Endothelial cell (in vitro differentiated cells): Measurements from ENCODE around the gene VSIR. TPM values are rescaled to one million over a fixed set of nuclear protein-coding genes. Genes with fewer than 3 reads are reported as not detected.

ENCODE experiments used
- DNase-seq: peaks from one replicate; pipeline ENCODE4 v3.0.0; 2021; ENCODE audit warnings: low spot score
- H3K27ac Mint-ChIP-seq: one replicate; pipeline ENCODE4 v1.8.0; 2021; ENCODE audit warnings: mixed read lengths, inconsistent platforms; ENCODE audit not compliant: unreplicated experiment
- H3K27me3 Mint-ChIP-seq: one replicate; pipeline ENCODE4 v1.8.0; 2021; ENCODE audit warnings: mild to moderate bottlenecking, moderate library complexity, mixed read lengths, inconsistent platforms; ENCODE audit not compliant: unreplicated experiment
- H3K36me3 Mint-ChIP-seq: one replicate; pipeline ENCODE4 v1.8.0; 2021; ENCODE audit warnings: mild to moderate bottlenecking, low read depth, mixed read lengths, inconsistent platforms; ENCODE audit not compliant: unreplicated experiment
- H3K4me1 Mint-ChIP-seq: one replicate; pipeline ENCODE4 v1.8.0; 2021; ENCODE audit warnings: mild to moderate bottlenecking, mixed read lengths, inconsistent platforms; ENCODE audit not compliant: unreplicated experiment
- H3K4me3 Mint-ChIP-seq: one replicate; pipeline ENCODE4 v1.8.0; 2021; ENCODE audit warnings: mild to moderate bottlenecking, mixed read lengths, inconsistent platforms; ENCODE audit not compliant: unreplicated experiment
- H3K9me3 Mint-ChIP-seq: one replicate; pipeline ENCODE4 v1.8.0; 2021; ENCODE audit warnings: mixed read lengths, inconsistent platforms; ENCODE audit not compliant: unreplicated experiment
- CTCF ChIP-seq: fragments of 200-600 bp; sonication (generic); IDR thresholded peaks from one replicate; pipeline ENCODE4 v1.5.0; 2021; ENCODE audit warnings: antibody characterized with exemption; ENCODE audit not compliant: unreplicated experiment
- microRNA-seq: library from miRNA; unstranded; fragments of <30 nt; microRNA quantifications from one replicate; pipeline ENCODE4, GENCODE V29; 2020; ENCODE audit not compliant: unreplicated experiment
- total RNA-seq: library from RNA; stranded (reverse); fragmentation: NEBNext Ultra II Directional; extraction: Animal tissue kit (Norgen Biotek cat#: 25700); gene quantifications from one replicate; pipeline ENCODE4 v1.2.1, GENCODE V29; 2021; ENCODE audit not compliant: unreplicated experiment

Gene VSIR
- total RNA-seq, 1 donor from 2014 or later = 86.1 TPM

DNA sequence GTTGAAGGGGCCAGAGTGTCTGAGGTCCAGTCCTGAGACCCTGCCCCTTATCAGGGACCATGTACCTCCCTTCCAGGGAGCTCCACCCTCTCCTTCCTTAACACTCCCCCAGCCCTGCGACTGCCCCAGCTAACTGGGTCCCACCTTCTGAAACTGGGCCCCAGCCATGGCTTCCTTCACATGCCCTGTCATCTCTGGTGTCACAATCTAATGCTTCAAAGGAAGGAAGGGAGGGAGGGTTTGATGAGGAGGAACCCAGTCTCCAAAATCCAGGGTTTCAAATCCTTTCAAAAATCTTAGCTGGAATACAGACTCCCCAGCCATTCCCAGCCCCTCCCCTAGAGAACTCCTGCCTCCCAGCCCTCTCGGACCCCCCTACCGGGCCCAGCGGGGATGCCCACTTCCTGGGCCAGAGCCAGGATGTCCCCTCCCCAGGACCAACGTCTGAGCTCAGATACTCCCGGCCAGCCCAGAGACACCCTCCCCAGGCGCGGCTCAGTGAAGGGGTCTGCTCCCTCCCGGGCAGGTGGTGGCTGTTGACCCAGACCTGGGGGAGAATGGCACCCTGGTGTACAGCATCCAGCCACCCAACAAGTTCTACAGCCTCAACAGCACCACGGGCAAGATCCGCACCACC is 71.7 kb downstream of the VSIR start:
- Mint-ChIP-seq H3K36me3 (no peaks in the 10 kb centered on the region), H3K27me3 (peaks cover 2% of the 10 kb centered on the region), H3K9me3 (no peaks in the 10 kb centered on the region), H3K4me3 (no peak overlapping the region), H3K27ac (no peak overlapping the region), H3K4me1 (peaks cover 5% of the 10 kb centered on the region)
- DNase-seq = no peak
- TF ChIP-seq CTCF = no peak

DNA sequence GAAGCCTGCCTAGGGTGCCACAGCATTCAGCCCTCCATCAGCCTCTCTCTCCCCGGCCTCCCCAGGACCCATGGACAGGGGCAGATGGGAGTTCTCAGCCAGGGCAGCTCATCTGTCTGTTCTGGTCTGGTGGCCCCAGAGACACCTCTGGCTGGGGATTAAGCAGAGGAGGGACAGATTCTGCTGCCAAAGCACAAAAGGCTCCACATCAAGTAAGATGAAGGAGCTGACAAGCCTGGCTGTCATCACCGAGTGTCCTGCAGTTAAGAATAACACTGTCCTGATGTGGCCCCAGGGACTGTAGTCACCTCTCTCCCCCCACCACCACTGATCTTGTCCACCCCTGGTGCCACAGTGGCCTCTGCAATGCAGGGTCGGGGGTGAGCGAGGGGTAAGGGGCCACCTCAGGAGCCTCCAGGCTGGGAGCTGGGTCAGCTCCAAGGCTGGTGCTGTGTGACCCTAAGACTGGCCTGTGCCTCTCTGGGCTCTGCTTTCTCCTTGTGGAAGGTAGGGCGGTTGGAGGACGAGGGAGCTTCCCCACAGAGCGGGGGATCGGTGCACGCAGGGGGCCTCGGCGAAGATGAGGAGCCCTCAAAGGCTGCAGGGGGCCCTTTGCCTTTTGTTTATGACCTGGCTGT is 72.5 kb downstream of the VSIR start:
- H3K27me3 Mint-ChIP-seq = peaks cover 4% of the 10 kb centered on the region
- H3K9me3 Mint-ChIP-seq = no peaks in the 10 kb centered on the region
- no peak overlapping the region for H3K27ac Mint-ChIP-seq
- no peaks in the 10 kb centered on the region for H3K36me3 Mint-ChIP-seq
- peaks cover 5% of the 10 kb centered on the region for H3K4me1 Mint-ChIP-seq
- no peak overlapping the region for H3K4me3 Mint-ChIP-seq
- no peak for DNase-seq
- no peak for TF ChIP-seq CTCF

- TF ChIP-seq CTCF = no peak
- H3K36me3 Mint-ChIP-seq = no peaks in the 10 kb centered on the region
- peaks cover 5% of the 10 kb centered on the region for H3K27me3 Mint-ChIP-seq
- DNase-seq = no peak
- no peaks in the 10 kb centered on the region for H3K9me3 Mint-ChIP-seq
- no peak overlapping the region for H3K4me3 Mint-ChIP-seq
- peaks cover 10% of the 10 kb centered on the region for H3K4me1 Mint-ChIP-seq
- H3K27ac Mint-ChIP-seq = no peak overlapping the region
Measured at GRCh38 chr10:71698737-71699136, 74.6 kb downstream of the VSIR start.

GRCh38 chr10:71697938-71698709 is 75.2 kb downstream of the VSIR start:
- Mint-ChIP-seq H3K4me3 (no peak overlapping the region), H3K36me3 (no peaks in the 10 kb centered on the region), H3K27me3 (peaks cover 5% of the 10 kb centered on the region), H3K4me1 (peaks cover 17% of the 10 kb centered on the region), H3K27ac (no peak overlapping the region), H3K9me3 (no peaks in the 10 kb centered on the region)
- TF ChIP-seq CTCF = no peak
- no peak for DNase-seq

Small RNAs within 50 kb of the gene (microRNA-seq; reads per million reads assigned to microRNA genes)
- not detected for gene MIR7152

Other genes with a start within 250 kb of the VSIR start
- gene C10orf105, start 53.7 kb downstream of the VSIR start, total RNA-seq = 0.15 TPM
- gene PSAP, start 77.7 kb upstream of the VSIR start, total RNA-seq = 676 TPM
- 3.8 TPM for gene CHST3, start 190.9 kb upstream of the VSIR start, total RNA-seq